ENCODE results near the gene MAMDC4. TPM values are rescaled to one million over a fixed set of nuclear protein-coding genes. Genes with fewer than 3 reads are reported as not detected.

Gene MAMDC4
- total and polyA plus RNA-seq, 7 donors, result 0.71 to 25.3 (median 2.4) TPM

GRCh38 chr9:136845465-136846260 is 6.5 kb upstream of the MAMDC4 start:
- DNase-seq, result no peak
- peaks cover 0 to 1% (median 0%) of the 10 kb centered on the region in 4 donors for H3K36me3 ChIP-seq
- 46 to 71% methylated on average over 102 of the region's 102 CpGs for WGBS, 2 donors
- TF ChIP-seq POLR2A (IDR thresholded peaks at IDR 0.05) (no peak), POLR2AphosphoS5 (IDR thresholded peaks at IDR 0.05) (no peak), CTCF (IDR thresholded peaks at IDR 0.05) (no peak), EP300 (IDR thresholded peaks at IDR 0.05) (no peak)
- no peaks in the 10 kb centered on the region for H3K9me3 ChIP-seq
- H3K4me3 ChIP-seq, result no peak overlapping the region
- no peak overlapping the region for H3K27ac ChIP-seq
- intact Hi-C loops (cut with DNase I), result loop anchor here (2.0 to 10.0 kb wide), 2 partner anchors 55 to 189 kb away; partner anchors contain the start of genes FUT7 and TMEM141
- peaks cover 30 to 61% (median 52%) of the 10 kb centered on the region in 3 donors for H3K27me3 ChIP-seq
- peaks cover 0 to 88% (median 81%) of the 10 kb centered on the region in 4 donors for H3K4me1 ChIP-seq

GRCh38 chr9:136846376-136847087 is 5.6 kb upstream of the MAMDC4 start:
- 20 to 57% methylated on average over 98 of the region's 98 CpGs for WGBS, 2 donors
- Histone ChIP-seq H3K9me3 (no peaks in the 10 kb centered on the region), H3K27ac (no peak overlapping the region), H3K27me3 (peaks cover 30 to 61% (median 52%) of the 10 kb centered on the region in 3 donors), H3K4me3 (peak overlapping the region in 2 of 4 donors; percentile 69 to 82), H3K36me3 (peaks cover 0 to 6% (median 0%) of the 10 kb centered on the region in 4 donors), H3K4me1 (peaks cover 0 to 84% (median 79%) of the 10 kb centered on the region in 4 donors)
- intact Hi-C loops (cut with DNase I), result loop anchor here (2.0 to 10.0 kb wide), 2 partner anchors 56 to 188 kb away; partner anchors contain the start of genes FUT7 and TMEM141
- no peak for DNase-seq
- no peak for TF ChIP-seq POLR2A (IDR thresholded peaks at IDR 0.05)
- TF ChIP-seq POLR2AphosphoS5 (IDR thresholded peaks at IDR 0.05), result peak in 1 of 4 donors; percentile 35

- peak in 2 of 4 donors; percentile 5 for TF ChIP-seq POLR2AphosphoS5 (IDR thresholded peaks at IDR 0.05)
- TF ChIP-seq CTCF (IDR thresholded peaks at IDR 0.05), result no peak
- H3K36me3 ChIP-seq, result peaks cover 0 to 6% (median 0%) of the 10 kb centered on the region in 4 donors
- DNase-seq, result no peak
- peaks cover 0 to 77% (median 72%) of the 10 kb centered on the region in 4 donors for H3K4me1 ChIP-seq
- peaks cover 30 to 60% (median 52%) of the 10 kb centered on the region in 3 donors for H3K27me3 ChIP-seq
- WGBS, 2 donors, result 7 to 14% methylated on average over 75 of the region's 75 CpGs
- peak overlapping the region; percentile 68 to 82 (median 70) for H3K4me3 ChIP-seq
- H3K27ac ChIP-seq, result peak overlapping the region; percentile 87 to 93 (median 90)
- H3K9me3 ChIP-seq, result no peaks in the 10 kb centered on the region
- intact Hi-C loops (cut with DNase I), result loop anchor here (2.0 to 10.0 kb wide), 2 partner anchors 56 to 188 kb away; partner anchors contain the start of genes FUT7 and TMEM141
These were observed 4.9 kb upstream of the MAMDC4 start for GRCh38 chr9:136847088-136847825.

- Histone ChIP-seq H3K9me3 (no peaks in the 10 kb centered on the region), H3K4me1 (peaks cover 0 to 70% (median 65%) of the 10 kb centered on the region in 4 donors), H3K27ac (peak overlapping the region; percentile 87 to 93 (median 90)), H3K27me3 (peaks cover 30 to 54% (median 52%) of the 10 kb centered on the region in 3 donors), H3K36me3 (peaks cover 0 to 6% (median 0%) of the 10 kb centered on the region in 4 donors), H3K4me3 (peak overlapping the region; percentile 68 to 82 (median 70))
- peak; percentile 50 to 87 (median 84) for TF ChIP-seq POLR2AphosphoS5 (IDR thresholded peaks at IDR 0.05)
- no peak for TF ChIP-seq CTCF (IDR thresholded peaks at IDR 0.05)
- TF ChIP-seq EP300 (IDR thresholded peaks at IDR 0.05), result no peak
- peak; percentile 35 to 71 for TF ChIP-seq POLR2A (IDR thresholded peaks at IDR 0.05)
- peak; percentile 92 for DNase-seq
- 0 to 1% methylated on average over 48 of the region's 48 CpGs for WGBS, 2 donors
- intact Hi-C loops (cut with DNase I), result loop anchor here (2.0 to 10.0 kb wide), 2 partner anchors 57 to 187 kb away; partner anchors contain the start of genes FUT7 and TMEM141
These were observed 4.2 kb upstream of the MAMDC4 start for GRCh38 chr9:136847826-136848392.

All from sigmoid colon (tissue), 7 donors.